IPS-18c (cell line): Measurements from ENCODE around the gene SNRNP25.

ENCODE experiments used
- H3K4me3 ChIP-seq: 2 replicates; pipeline ENCODE4 v1.7.0; 2013; ENCODE audit warnings: low read depth, mild to moderate bottlenecking, low read length, moderate library complexity; ENCODE audit not compliant: insufficient read depth
- H3K9me3 ChIP-seq: one replicate; pipeline ENCODE4 v1.6.1; 2013; ENCODE audit warnings: mild to moderate bottlenecking, low read length, moderate library complexity; ENCODE audit not compliant: control insufficient read depth, insufficient read depth

Gene SNRNP25

DNA sequence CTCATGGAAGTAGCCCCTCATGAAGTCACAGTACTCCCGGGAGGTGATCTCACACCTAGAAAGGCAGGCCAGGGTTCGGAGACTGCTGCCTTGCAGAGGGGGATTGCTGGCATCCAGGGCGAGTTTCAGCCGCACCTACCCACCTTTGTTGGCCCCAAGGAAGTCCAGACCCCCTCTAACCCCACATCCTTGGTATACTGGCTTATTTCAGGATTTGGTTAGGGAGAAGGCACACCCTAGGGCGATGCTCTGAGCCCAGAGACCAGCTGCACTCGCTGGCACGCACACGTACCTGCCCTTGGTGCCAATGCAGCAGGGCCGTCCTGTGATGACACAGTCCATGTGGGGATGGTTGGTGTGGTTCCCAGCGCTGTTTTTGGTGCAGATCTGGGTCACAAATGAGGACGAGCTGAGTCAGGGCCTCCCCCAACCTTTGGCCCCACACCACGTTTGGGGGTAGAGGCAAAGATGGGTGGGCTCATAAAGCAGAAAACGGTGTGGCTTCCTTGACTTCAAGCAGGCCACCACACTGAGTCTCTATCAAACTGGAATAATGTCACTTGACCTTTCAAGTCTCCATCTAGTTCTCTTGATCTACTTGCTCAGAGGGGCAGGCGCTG lies 5.9 kb downstream of the SNRNP25 start:
- Histone ChIP-seq H3K4me3 (no peak overlapping the region), H3K9me3 (no peaks in the 10 kb centered on the region)

DNA sequence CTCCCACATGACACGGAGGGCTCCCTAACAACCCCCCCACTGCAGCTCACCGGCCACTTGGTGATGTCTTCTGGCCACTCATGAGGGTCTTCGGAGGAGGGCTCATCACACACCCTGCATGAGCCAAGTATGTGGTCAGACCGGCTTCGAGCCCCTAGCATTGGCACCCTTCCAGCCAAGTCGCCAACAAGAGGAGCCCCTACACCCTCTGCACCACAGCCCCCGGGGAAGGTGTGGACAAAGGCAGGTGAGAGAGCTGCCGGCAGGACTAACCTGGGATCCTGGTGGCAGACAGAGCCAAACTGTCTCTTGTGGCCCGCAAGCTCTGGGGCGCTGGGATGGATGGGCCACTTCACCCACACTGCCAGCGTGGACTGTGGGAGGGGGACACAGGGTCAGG lies 6.5 kb downstream of the SNRNP25 start:
- no peaks in the 10 kb centered on the region for H3K9me3 ChIP-seq

DNA sequence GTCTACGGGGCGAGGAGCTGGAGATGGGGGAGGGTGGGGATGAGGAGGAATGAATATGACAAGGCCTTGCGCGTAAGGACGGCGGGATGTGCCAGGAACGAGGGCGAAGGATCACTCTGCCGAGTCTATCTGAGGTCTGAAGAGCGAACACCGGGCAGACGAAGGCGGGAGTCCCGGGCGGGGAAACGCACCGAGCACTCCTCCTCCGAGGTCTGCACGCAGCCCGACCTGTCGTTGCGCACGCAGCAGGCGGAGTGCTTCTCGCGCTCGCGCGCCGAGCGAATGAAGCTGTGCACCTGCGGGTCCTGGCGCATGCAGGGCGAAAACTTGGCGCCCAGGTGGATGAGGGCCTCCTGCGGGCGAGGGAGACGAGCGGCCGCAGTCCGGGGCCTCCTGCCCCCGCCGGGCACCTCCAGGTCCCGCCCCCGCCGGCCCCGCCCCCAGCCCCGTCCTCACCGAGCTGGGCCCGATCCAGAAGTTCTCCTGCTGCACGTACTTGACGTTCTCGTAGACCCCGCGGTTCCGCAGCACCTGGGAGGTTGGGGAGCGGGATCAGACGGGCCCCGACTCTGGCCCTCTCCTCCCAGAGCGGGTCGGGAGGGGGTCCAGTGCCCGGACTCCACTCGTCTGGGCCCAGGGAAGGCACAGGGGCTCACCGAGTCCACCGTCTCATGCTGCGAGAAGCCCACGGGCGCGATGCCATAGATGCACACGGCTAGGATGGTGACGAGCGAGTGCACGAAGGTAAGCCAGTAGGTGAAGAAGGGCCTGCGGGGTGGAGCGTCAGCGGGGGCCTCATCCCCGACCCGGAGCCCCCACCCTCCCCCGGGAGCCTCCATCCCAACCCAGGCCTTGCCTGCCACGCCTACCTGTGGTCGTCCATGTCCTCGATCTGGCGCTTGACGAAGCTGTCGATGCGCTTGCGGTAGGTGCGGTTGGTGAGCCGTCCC lies 7.6 kb downstream of the SNRNP25 start:
- Histone ChIP-seq H3K4me3 (no peak overlapping the region), H3K9me3 (no peaks in the 10 kb centered on the region)

More for the DNA sequence above, 6.5 kb downstream of the SNRNP25 start:
- H3K4me3 ChIP-seq = no peak overlapping the region

DNA sequence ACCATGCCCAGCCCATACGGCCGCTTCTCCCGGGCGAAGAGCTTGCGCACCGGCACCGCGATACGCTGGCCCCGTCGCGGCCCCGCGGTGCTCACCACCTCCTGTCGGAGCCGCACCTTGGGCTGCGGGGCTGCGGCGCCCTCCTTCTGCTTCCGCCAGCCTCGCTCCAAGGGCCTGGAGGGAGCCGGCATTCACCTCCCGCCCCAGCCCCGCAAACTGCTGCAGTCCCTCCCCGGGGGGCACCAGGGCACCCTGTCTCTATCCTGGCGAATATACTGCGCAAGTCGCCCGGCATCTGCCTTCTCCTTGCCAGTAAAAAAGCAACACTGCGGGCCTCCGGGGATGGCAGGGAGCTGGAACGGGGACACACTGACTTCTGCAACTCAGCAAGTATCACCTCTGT lies 8.3 kb downstream of the SNRNP25 start:
- H3K4me3 ChIP-seq = no peak overlapping the region
- H3K9me3 ChIP-seq = no peaks in the 10 kb centered on the region

DNA sequence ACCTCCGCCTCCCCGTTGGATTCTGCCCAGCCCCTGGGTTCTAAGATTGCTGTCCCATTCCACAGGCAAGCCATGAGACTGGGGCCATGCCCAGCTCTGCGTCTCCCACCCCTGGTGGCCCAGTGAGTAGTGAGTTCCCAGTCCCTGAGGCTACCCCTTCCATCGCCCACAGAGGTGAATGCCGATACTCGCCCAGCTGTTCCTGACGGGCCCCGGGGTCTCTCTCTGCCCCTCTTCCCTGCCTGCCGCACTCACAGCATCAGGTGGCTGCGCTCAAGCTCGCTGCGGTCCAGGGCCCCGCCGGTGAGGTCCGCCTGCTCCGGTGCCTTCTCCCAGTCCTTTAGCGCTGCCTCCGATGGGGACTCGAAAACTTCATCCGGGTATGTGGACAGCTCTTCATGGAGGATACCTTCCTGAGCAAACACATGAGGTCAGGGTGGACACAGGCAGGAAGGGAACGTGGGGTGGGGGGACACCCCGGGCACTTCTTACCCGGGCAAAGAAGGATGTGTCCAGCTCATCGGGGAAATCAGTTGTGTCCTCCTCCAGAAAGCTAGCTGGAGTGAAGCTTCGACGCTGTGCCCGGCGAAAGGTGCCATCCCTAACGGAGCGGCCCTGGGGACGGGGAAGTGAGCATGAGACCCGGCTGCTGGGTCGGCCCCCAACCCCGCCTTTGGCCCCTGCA lies 8.8 kb downstream of the SNRNP25 start:
- no peak overlapping the region for H3K4me3 ChIP-seq
- no peaks in the 10 kb centered on the region for H3K9me3 ChIP-seq

DNA sequence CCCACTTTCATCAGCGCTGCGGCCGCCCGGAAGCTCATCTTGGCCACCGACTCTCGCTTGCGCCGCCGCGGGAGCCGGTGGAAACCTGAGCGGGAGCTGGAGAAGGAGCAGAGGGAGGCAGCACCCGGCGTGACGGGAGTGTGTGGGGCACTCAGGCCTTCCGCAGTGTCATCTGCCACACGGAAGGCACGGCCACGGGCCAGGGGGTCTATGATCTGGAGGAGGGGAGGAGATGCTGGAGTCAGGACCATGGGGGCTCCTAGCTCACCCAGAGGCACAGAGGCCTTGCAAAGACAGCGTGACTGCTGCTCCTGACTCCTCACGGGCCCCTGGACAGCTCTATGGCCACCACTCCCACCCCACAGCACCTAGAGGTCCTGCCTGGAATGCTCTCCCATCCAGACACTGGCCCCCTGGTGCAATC lies 9.4 kb downstream of the SNRNP25 start:
- Histone ChIP-seq H3K9me3 (no peaks in the 10 kb centered on the region), H3K4me3 (no peak overlapping the region)

DNA sequence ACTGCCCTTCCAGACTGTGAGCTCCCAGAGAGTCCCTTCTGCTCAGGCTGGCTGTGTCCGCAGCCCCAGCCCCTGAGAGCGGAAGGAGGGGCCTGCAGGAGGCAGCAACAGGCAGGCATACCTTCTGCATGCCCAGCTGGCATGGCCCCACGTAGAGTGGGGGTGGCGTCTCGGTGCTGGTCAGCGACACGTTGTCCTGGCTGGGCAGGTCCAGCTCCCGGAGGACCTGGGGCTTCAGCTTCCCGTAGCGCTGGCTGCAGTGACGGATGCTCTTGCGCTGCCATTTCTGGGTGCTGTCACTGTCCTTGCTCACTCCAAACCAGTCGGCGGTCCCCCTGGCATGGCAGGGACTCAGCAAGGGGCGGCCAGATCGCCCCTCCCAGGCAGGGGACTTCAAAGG lies 9.8 kb downstream of the SNRNP25 start:
- H3K9me3 ChIP-seq = no peaks in the 10 kb centered on the region
- no peak overlapping the region for H3K4me3 ChIP-seq

DNA sequence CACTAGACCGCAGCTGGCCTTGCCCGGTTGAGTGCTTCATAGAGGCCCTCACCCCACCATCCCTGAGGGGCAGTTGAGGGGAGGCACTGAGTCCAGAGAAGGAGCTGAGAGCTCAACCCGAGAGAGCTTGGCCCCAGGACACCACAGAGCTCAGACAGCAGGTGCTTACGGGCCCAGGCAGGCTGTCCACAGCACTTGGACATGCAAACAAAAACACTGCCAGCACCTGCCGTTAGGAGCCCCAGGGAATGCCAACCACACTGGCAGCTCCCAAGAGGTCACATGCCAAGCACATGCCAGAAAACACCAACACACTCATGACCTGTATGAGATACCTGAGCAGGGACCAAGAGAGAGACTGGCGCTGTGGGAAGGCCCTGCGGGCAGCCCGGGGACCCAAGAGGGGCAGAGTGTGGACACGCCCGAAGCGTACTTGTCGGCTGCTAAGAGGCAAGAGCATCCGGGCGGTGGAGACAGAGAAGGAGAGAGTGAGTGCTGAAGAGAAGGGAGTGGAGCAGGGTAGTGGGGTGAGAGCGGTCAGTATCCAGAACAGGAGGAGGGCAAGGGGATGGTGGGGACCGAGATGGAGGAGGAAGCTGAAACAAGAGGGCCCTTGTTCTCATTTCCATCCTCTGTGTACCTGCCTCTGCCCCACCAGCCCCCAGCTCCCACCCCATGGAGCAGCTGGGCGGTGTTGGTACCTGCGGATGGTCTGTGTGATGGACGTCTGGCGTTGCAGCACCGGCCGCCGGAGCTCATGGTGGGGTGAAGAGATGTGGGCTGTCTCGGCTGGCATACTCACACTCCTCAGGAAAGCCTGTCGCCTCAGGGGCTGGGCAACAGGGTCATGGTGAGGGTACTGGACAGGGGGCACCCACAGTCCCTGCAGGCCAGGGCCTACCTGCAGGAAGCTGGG lies 10.6 kb downstream of the SNRNP25 start:
- no peaks in the 10 kb centered on the region for H3K9me3 ChIP-seq

DNA sequence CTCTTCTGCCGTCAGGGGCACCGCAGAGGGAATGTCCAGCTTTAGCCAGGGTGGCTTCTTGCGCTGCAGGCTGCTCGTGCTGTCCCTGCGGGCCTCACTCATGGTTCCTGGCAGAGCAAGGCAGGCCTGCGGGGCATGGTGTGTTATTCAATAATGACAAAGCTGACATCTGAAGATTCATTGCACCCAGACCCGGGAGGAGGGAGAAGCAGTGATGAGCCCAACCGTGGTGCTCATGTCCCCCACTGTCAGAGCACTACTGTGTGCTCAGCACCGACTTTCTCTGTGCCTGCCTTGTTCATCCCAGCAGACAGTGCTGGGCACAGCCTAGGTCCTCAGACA lies 11.3 kb downstream of the SNRNP25 start:
- Histone ChIP-seq H3K9me3 (no peaks in the 10 kb centered on the region), H3K4me3 (no peak overlapping the region)

More for the DNA sequence above, 10.6 kb downstream of the SNRNP25 start:
- H3K4me3 ChIP-seq = no peak overlapping the region

DNA sequence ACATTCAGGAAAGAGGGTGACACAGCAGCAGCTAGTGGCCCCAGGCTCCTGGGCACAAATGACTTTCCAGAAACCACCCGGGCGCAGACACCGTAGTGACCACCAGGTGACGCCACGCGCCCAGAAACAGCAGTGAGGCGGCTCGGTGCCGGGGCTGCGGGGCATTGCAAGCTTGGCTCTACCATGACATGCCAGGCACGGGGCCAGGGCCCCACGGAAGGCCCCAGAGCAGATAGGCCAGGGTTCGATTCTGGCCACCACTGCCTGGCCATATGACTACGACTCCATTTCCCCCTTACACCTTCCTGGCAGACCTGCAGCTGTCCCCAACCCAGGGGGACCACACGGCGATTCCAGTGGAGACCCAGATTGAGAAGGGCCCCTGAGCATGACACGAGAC lies 12.1 kb downstream of the SNRNP25 start:
- no peak overlapping the region for H3K4me3 ChIP-seq
- H3K9me3 ChIP-seq = no peaks in the 10 kb centered on the region

DNA sequence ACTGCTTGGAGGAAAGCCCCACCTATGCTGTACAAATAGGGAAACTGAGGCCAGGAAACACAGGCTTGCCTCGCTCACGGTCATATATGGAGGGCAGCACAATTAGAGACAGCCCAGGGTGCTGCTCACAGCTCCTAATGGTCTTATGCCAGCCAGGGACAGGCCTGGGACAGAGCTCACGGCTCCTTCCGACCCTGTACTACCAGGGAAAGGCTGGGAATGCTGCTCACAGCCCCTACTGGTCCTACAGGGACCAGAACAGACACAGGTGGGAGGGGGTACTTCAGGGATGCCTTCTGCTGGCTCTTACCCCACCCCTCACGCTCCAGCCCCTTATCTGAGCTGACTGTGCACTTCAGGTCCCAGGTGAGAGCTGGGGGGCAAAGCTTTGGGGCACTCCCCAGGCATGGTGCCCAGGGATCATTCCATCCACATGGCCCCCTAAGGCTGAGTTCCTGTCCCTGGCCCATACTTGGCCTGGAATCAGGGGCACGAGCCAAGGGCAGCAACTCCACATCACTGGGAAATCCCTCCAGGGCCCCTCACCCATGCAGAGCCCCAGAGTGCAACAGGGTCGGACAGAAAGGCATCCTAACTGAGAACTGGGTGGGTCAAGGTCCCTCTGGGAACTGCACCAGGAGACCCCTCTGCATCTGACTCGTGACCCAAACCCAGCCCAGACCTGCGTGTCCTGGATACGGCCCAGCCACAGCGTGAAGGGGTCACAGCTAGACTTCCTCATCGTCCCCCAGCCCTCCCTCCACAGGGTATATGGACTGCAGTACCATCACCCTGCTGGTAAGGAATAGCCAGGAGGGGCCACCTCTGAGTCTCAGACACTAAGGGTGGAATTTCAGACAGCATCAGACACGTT lies 12.9 kb downstream of the SNRNP25 start:
- H3K9me3 ChIP-seq = no peaks in the 10 kb centered on the region
- H3K4me3 ChIP-seq = no peak overlapping the region

DNA sequence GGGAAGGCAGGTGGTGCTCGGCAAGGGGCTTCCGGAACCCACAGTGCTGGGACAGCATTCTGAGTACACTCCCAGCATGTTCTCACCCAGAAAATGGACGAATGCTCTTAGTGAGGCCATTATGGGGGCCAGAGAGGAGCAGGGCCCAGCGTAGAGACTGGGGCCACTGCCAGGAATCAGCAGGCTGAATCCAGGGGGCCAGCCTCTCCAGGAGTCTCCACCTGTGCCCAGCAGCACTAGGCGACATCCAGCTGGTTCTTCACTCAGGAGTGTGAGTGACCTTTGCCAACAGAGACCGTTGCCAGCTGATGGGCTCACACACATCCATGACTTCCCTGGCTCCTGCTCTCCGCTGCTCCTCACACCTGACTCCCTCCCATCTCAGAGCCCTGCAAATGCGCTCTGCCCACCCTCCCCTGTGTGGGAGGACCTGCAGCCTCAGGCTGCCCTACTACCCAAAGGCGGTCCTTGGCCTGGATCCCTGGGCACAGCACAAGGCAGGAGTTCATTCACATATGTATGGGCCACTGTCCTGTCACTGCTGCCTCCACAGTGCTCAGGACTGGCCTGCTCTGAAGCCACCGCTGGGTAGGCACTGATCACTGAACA lies 13.7 kb downstream of the SNRNP25 start:
- Histone ChIP-seq H3K9me3 (no peaks in the 10 kb centered on the region), H3K4me3 (no peak overlapping the region)

DNA sequence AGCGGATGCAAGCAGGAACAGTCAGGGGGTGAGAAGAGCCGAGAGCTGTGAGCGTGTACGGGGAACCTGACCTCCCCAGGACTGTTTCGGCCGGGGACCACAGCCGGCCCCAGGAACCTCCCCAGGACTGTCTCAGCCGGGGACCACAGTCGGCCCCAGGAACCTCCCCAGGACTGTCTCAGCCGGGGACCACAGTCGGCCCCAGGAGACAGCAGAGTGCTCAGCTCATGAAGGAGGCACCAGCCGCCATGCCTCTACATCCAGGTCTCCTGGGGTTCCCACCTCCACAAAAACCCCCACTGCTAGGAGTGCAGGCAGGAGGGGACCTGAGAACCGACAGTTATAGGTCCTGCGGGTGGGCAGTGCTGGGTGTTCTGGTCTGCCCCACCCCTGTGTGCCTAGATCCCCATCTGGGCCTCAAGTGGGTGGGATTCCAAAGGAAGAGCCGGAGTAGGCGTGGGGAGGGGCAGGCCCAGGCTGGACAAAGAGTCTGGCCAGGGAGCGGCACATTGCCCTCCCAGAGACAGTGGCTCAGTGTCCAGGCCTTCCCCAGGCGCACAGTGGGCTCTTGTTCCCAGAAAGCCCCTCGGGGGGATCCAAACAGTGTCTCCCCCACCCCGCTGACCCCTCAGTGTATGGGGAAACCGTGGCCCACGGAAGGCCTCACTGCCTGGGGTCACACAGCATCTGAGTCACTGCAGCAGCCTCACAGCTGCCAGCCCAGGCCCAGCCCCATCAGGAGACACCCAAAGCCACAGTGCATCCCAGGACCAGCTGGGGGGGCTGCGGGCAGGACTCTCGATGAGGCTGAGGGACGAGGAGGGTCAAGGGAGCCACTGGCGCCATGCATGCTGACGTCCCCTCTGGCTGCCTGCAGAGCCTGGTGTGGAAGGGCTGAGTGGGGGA lies 14.5 kb downstream of the SNRNP25 start:
- Histone ChIP-seq H3K4me3 (no peak overlapping the region), H3K9me3 (no peaks in the 10 kb centered on the region)

DNA sequence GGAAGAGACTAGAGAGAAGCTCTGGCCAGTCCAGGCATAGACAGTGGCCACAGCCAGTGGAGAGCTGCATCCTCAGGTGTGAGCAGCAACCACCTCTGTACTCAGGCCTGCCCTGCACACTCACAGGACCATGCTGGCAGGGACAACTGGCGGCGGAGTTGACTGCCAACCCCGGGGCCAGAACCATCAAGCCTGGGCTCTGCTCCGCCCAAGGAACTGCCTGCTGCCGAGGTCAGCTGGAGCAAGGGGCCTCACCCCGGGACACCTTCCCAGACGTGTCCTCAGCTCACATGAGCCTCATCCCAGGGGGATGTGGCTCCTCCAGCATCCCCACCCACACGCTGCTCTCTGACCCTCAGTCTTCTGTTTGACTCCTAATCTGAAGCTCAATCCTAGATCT lies 15.6 kb downstream of the SNRNP25 start:
- Histone ChIP-seq H3K9me3 (no peaks in the 10 kb centered on the region), H3K4me3 (no peak overlapping the region)

DNA sequence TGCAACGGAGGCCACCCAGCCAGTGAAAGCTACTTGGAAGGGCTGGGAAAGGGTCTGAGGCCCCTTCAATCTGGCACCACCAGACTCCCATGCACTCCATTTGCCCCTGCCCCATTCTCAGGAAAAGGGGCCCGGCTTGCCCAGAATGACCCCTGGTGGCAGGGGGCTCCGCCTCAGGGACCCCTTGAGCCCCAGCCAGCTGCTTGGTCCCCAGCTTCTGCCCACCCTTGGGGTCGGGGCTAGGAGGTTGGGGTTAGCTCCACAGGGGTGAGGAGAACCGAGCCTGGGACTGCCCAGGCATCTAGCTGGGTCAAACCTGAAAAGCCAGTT lies 17.5 kb downstream of the SNRNP25 start:
- peak overlapping the region; percentile 71 for H3K4me3 ChIP-seq
- no peaks in the 10 kb centered on the region for H3K9me3 ChIP-seq
